ENCODE measurements around the gene SLC12A5.

Gene SLC12A5

GRCh38 chr20:46062621-46063020, 33.6 kb downstream of the SLC12A5 start:
- H3K79me1 ChIP-seq (ENCODE audit: low read length), result no peaks in the 10 kb centered on the region
- peaks cover 41 to 63% of the 10 kb centered on the region in 2 experiments for H3K36me3 ChIP-seq (ENCODE audit: control insufficient read depth in 1 of 2, insufficient read depth in 2 of 2, low read length in 2 of 2)
- no peak overlapping the region for H4K12ac ChIP-seq (ENCODE audit: low read depth, low read length)
- peaks cover 5 to 15% of the 10 kb centered on the region in 2 experiments for H3K4me1 ChIP-seq (ENCODE audit: control insufficient read depth in 1 of 2, insufficient read depth in 2 of 2, low read length in 2 of 2)
- no peak overlapping the region for H3K4me2 ChIP-seq (ENCODE audit: low read length)
- H2BK120ac ChIP-seq (ENCODE audit: insufficient read depth, low read length, poor library complexity), result no peak overlapping the region
- WGBS (ENCODE audit: extremely low coverage, insufficient coverage, insufficient read length), result no CpG with 5 or more reads among the region's 12 CpGs
- H3K9ac ChIP-seq (ENCODE audit: low read length), result no peak overlapping the region
- no peak overlapping the region for H3K23ac ChIP-seq (ENCODE audit: low read length)
- DNase-seq, result no peak
- no peaks in the 10 kb centered on the region for H3K79me2 ChIP-seq (ENCODE audit: control insufficient read depth, insufficient read depth, low read length, poor library complexity)
- no peak overlapping the region for H4K8ac ChIP-seq (ENCODE audit: low read depth, low read length)
- H3K14ac ChIP-seq (ENCODE audit: low read length), result no peak overlapping the region
- no peak overlapping the region for H3K27ac ChIP-seq (ENCODE audit: low read depth, low read length)
- no peak overlapping the region for H2BK12ac ChIP-seq (ENCODE audit: low read length)
- no peak overlapping the region for H3K4ac ChIP-seq (ENCODE audit: low read depth, low read length)
- no peak overlapping the region for H3K4me3 ChIP-seq (ENCODE audit: low read depth, low read length)
- no peak overlapping the region for H2AK5ac ChIP-seq (ENCODE audit: low read length)
- H2BK5ac ChIP-seq (ENCODE audit: low read depth, low read length, poor library complexity), result no peak overlapping the region
- H3K9me3 ChIP-seq (ENCODE audit: insufficient read depth, low read depth, low read length), result peaks cover 2% of the 10 kb centered on the region
- H4K91ac ChIP-seq (ENCODE audit: low read depth, low read length), result no peak overlapping the region
- peaks cover 14% of the 10 kb centered on the region for H3K27me3 ChIP-seq (ENCODE audit: insufficient read depth, low read length)
- no peak overlapping the region for H3K18ac ChIP-seq (ENCODE audit: low read length)
- no peak overlapping the region for H2AFZ ChIP-seq (ENCODE audit: insufficient read depth, low read length, poor library complexity)

DNA sequence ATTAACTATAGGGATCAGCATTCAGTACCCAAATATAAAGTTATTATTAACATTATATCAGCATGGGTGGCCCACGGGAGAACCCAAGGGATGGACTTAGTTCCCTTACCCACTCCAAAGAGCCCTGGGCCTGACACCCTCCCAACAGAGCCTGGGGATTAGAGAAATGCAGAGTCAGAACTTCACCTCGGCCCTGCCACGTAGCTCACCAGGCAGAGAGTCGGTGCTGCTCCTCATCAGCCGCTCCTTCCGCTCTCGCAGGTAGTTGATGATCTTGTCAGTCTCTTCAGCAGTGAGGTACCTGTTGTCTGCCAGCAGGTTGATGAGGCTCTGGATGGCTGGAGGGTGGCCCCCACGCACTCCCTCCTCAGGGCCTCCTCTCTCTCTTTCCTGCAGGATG, 34.1 kb downstream of the SLC12A5 start:
- Histone ChIP-seq H3K79me2 (ENCODE audit: control insufficient read depth, insufficient read depth, low read length, poor library complexity) (no peaks in the 10 kb centered on the region), H4K12ac (ENCODE audit: low read depth, low read length) (no peak overlapping the region), H3K4me1 (ENCODE audit: control insufficient read depth in 1 of 2, insufficient read depth in 2 of 2, low read length in 2 of 2) (peaks cover 5 to 10% of the 10 kb centered on the region in 2 experiments), H4K8ac (ENCODE audit: low read depth, low read length) (no peak overlapping the region), H3K4me3 (ENCODE audit: low read depth, low read length) (no peak overlapping the region), H3K23ac (ENCODE audit: low read length) (no peak overlapping the region), H2BK120ac (ENCODE audit: insufficient read depth, low read length, poor library complexity) (no peak overlapping the region), H2BK5ac (ENCODE audit: low read depth, low read length, poor library complexity) (no peak overlapping the region), H3K9ac (ENCODE audit: low read length) (no peak overlapping the region), H3K9me3 (ENCODE audit: insufficient read depth, low read depth, low read length) (peaks cover 2% of the 10 kb centered on the region), H2BK12ac (ENCODE audit: low read length) (no peak overlapping the region), H3K27ac (ENCODE audit: low read depth, low read length) (no peak overlapping the region), H3K27me3 (ENCODE audit: insufficient read depth, low read length) (peaks cover 8% of the 10 kb centered on the region), H2AFZ (ENCODE audit: insufficient read depth, low read length, poor library complexity) (no peak overlapping the region), H3K79me1 (ENCODE audit: low read length) (no peaks in the 10 kb centered on the region), H3K18ac (ENCODE audit: low read length) (no peak overlapping the region), H2AK5ac (ENCODE audit: low read length) (no peak overlapping the region), H3K4ac (ENCODE audit: low read depth, low read length) (no peak overlapping the region), H3K36me3 (ENCODE audit: control insufficient read depth in 1 of 2, insufficient read depth in 2 of 2, low read length in 2 of 2) (peaks cover 44 to 67% of the 10 kb centered on the region in 2 experiments), H3K4me2 (ENCODE audit: low read length) (no peak overlapping the region), H3K14ac (ENCODE audit: low read length) (no peak overlapping the region), H4K91ac (ENCODE audit: low read depth, low read length) (no peak overlapping the region)
- DNase-seq, result no peak
- WGBS (ENCODE audit: extremely low coverage, insufficient coverage, insufficient read length), result no CpG with 5 or more reads among the region's 8 CpGs

DNA sequence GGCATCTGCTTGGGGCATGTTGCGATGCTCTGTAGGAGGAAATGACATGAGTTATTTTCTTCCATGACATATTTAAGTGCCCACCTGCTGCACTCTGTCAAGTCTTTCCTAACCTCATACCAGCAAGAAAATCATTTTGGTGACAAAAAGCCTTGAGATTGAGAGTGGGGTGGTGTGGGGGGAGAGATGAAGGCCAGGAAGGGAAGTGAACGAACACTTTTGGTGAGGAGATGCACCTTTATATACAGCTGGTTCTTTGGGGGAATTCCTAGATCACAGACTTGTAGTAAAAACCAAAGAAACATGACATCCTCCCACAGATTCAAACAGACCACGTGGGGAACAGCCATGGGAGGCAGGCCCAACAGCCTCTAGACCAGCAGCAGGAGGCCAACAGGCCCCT, 34.6 kb downstream of the SLC12A5 start:
- peaks cover 4% of the 10 kb centered on the region for H3K27me3 ChIP-seq (ENCODE audit: insufficient read depth, low read length)
- H3K4me1 ChIP-seq (ENCODE audit: control insufficient read depth in 1 of 2, insufficient read depth in 2 of 2, low read length in 2 of 2), result peaks cover 1 to 5% of the 10 kb centered on the region in 2 experiments
- H3K4me2 ChIP-seq (ENCODE audit: low read length), result no peak overlapping the region
- no peak overlapping the region for H2AFZ ChIP-seq (ENCODE audit: insufficient read depth, low read length, poor library complexity)
- H3K23ac ChIP-seq (ENCODE audit: low read length), result no peak overlapping the region
- no peak overlapping the region for H3K9ac ChIP-seq (ENCODE audit: low read length)
- DNase-seq, result no peak
- no peak overlapping the region for H2AK5ac ChIP-seq (ENCODE audit: low read length)
- no peak overlapping the region for H3K4ac ChIP-seq (ENCODE audit: low read depth, low read length)
- no peaks in the 10 kb centered on the region for H3K79me1 ChIP-seq (ENCODE audit: low read length)
- H3K79me2 ChIP-seq (ENCODE audit: control insufficient read depth, insufficient read depth, low read length, poor library complexity), result no peaks in the 10 kb centered on the region
- H4K91ac ChIP-seq (ENCODE audit: low read depth, low read length), result no peak overlapping the region
- H3K4me3 ChIP-seq (ENCODE audit: low read depth, low read length), result no peak overlapping the region
- H3K27ac ChIP-seq (ENCODE audit: low read depth, low read length), result no peak overlapping the region
- no CpG with 5 or more reads among the region's 3 CpGs for WGBS (ENCODE audit: extremely low coverage, insufficient coverage, insufficient read length)
- H4K12ac ChIP-seq (ENCODE audit: low read depth, low read length), result no peak overlapping the region
- no peak overlapping the region for H3K18ac ChIP-seq (ENCODE audit: low read length)
- H2BK120ac ChIP-seq (ENCODE audit: insufficient read depth, low read length, poor library complexity), result no peak overlapping the region
- H3K14ac ChIP-seq (ENCODE audit: low read length), result no peak overlapping the region
- H2BK12ac ChIP-seq (ENCODE audit: low read length), result no peak overlapping the region
- peaks cover 44 to 69% of the 10 kb centered on the region in 2 experiments for H3K36me3 ChIP-seq (ENCODE audit: control insufficient read depth in 1 of 2, insufficient read depth in 2 of 2, low read length in 2 of 2)
- no peak overlapping the region for H4K8ac ChIP-seq (ENCODE audit: low read depth, low read length)
- no peak overlapping the region for H2BK5ac ChIP-seq (ENCODE audit: low read depth, low read length, poor library complexity)
- H3K9me3 ChIP-seq (ENCODE audit: insufficient read depth, low read depth, low read length), result peaks cover 2% of the 10 kb centered on the region

- H3K79me1 ChIP-seq (ENCODE audit: low read length), result no peaks in the 10 kb centered on the region
- no peaks in the 10 kb centered on the region for H3K27me3 ChIP-seq (ENCODE audit: insufficient read depth, low read length)
- no peak overlapping the region for H2BK120ac ChIP-seq (ENCODE audit: insufficient read depth, low read length, poor library complexity)
- H4K12ac ChIP-seq (ENCODE audit: low read depth, low read length), result no peak overlapping the region
- H3K14ac ChIP-seq (ENCODE audit: low read length), result no peak overlapping the region
- WGBS (ENCODE audit: extremely low coverage, insufficient coverage, insufficient read length), result no CpG with 5 or more reads among the region's 9 CpGs
- peaks cover 47 to 72% of the 10 kb centered on the region in 2 experiments for H3K36me3 ChIP-seq (ENCODE audit: control insufficient read depth in 1 of 2, insufficient read depth in 2 of 2, low read length in 2 of 2)
- H3K79me2 ChIP-seq (ENCODE audit: control insufficient read depth, insufficient read depth, low read length, poor library complexity), result no peaks in the 10 kb centered on the region
- H3K4ac ChIP-seq (ENCODE audit: low read depth, low read length), result no peak overlapping the region
- H3K23ac ChIP-seq (ENCODE audit: low read length), result no peak overlapping the region
- H3K9ac ChIP-seq (ENCODE audit: low read length), result no peak overlapping the region
- DNase-seq, result no peak
- H3K9me3 ChIP-seq (ENCODE audit: insufficient read depth, low read depth, low read length), result no peaks in the 10 kb centered on the region
- no peak overlapping the region for H3K4me3 ChIP-seq (ENCODE audit: low read depth, low read length)
- H2AK5ac ChIP-seq (ENCODE audit: low read length), result no peak overlapping the region
- no peaks in the 10 kb centered on the region for H3K4me1 ChIP-seq (ENCODE audit: control insufficient read depth in 1 of 2, insufficient read depth in 2 of 2, low read length in 2 of 2)
- no peak overlapping the region for H2AFZ ChIP-seq (ENCODE audit: insufficient read depth, low read length, poor library complexity)
- H3K4me2 ChIP-seq (ENCODE audit: low read length), result no peak overlapping the region
- H3K18ac ChIP-seq (ENCODE audit: low read length), result no peak overlapping the region
- no peak overlapping the region for H4K8ac ChIP-seq (ENCODE audit: low read depth, low read length)
- H2BK5ac ChIP-seq (ENCODE audit: low read depth, low read length, poor library complexity), result no peak overlapping the region
- H2BK12ac ChIP-seq (ENCODE audit: low read length), result no peak overlapping the region
- H4K91ac ChIP-seq (ENCODE audit: low read depth, low read length), result no peak overlapping the region
- H3K27ac ChIP-seq (ENCODE audit: low read depth, low read length), result no peak overlapping the region
These were observed 36.0 kb downstream of the SLC12A5 start for GRCh38 chr20:46065006-46065405.

All from trophoblast cell (in vitro differentiated cells and primary cell).